HCT116 (cell line): ENCODE data around the gene MCC.

ENCODE experiments used
- CTCF ChIP-seq, 3 experiments: fragments of 200-600 bp in 1 of 3; sonication (generic) in 1 of 3; IDR thresholded peaks in 2 of 3; conservative IDR thresholded peaks in 1 of 3; 2 replicates each; pipeline ENCODE4 v1.5.1; 2012 to 2017; ENCODE audit warnings: low read depth in 2 of 3, low read length in 2 of 3, antibody characterized with exemption in 1 of 3, borderline replicate concordance in 1 of 3, control low read depth in 1 of 3, mild to moderate bottlenecking in 1 of 3, mixed read lengths in 1 of 3, mixed run types in 1 of 3, moderate library complexity in 1 of 3; ENCODE audit not compliant: insufficient read depth in 1 of 3
- POLR2A ChIP-seq: IDR thresholded peaks from 2 replicates; pipeline ENCODE4 v1.7.0; 2011; ENCODE audit warnings: borderline replicate concordance; ENCODE audit not compliant: insufficient read depth, insufficient read length; ENCODE audit errors: extremely low read depth
- POLR2AphosphoS5 ChIP-seq: IDR thresholded peaks from 2 replicates; pipeline ENCODE4 v1.6.1; 2011; ENCODE audit warnings: mild to moderate bottlenecking, low read depth, low read length, moderate library complexity

GRCh38 chr5:113195251-113195650 is 293.0 kb downstream of the MCC start:
- no peak for TF ChIP-seq CTCF (IDR thresholded peaks at IDR 0.05 in 2 of 3, conservative IDR thresholded peaks at IDR 0.05 in 1 of 3; ENCODE audit: borderline replicate concordance in 1 of 3, insufficient read depth in 1 of 3, low read depth in 2 of 3, low read length in 2 of 3)
- no peak for TF ChIP-seq POLR2A
- no peak for TF ChIP-seq POLR2AphosphoS5
